ENCODE measurements around the gene SAG.

- TF ChIP-seq CTCF (IDR thresholded peaks at IDR 0.05 in 2 of 3, conservative IDR thresholded peaks at IDR 0.05 in 1 of 3; ENCODE audit: insufficient read depth in 2 of 3, low read depth in 1 of 3, low read length in 3 of 3) (no peak), MLX (CRISPR knock-in tag; conservative IDR thresholded peaks at IDR 0.05) (no peak), PTTG1 (tag; IDR thresholded peaks at IDR 0.05; ENCODE audit: low read depth) (no peak), NR3C1 (CRISPR knock-in tag; IDR thresholded peaks at IDR 0.05) (no peak), HDGF (IDR thresholded peaks at IDR 0.05) (no peak), POLR2AphosphoS2 (IDR thresholded peaks at IDR 0.05; ENCODE audit: low read length) (no peak), IRF1 (CRISPR knock-in tag; IDR thresholded peaks at IDR 0.05; ENCODE audit: borderline replicate concordance) (no peak), MYNN (IDR thresholded peaks at IDR 0.05) (no peak), MYNN (CRISPR knock-in tag; IDR thresholded peaks at IDR 0.05) (no peak), ZNF24 (IDR thresholded peaks at IDR 0.05) (no peak), SMARCA5 (IDR thresholded peaks at IDR 0.05) (no peak)
Observed at GRCh38 chr2:233334915-233335314, 27.3 kb downstream of the SAG start.
